ENCODE data around the gene CPEB2. TPM values are rescaled to one million over a fixed set of nuclear protein-coding genes. Genes with fewer than 3 reads are reported as not detected.

Gene CPEB2
- total RNA-seq, 2 donors from 2014 or later = 31.6 to 45.8 TPM

GRCh38 chr4:15089979-15090378, 87.7 kb downstream of the CPEB2 start:
- intact Hi-C loops (cut with DNase I) = no loop called here
- DNase-seq (ENCODE audit: low spot score) = no peak

- no peak for DNase-seq (ENCODE audit: low spot score)
- intact Hi-C loops (cut with DNase I) = no loop called here
Measured at GRCh38 chr4:15100380-15100779, 98.1 kb downstream of the CPEB2 start.

GRCh38 chr4:15100994-15101695, 98.9 kb downstream of the CPEB2 start:
- intact Hi-C loops (cut with DNase I) = no loop called here
- no peak for DNase-seq (ENCODE audit: low spot score)

- intact Hi-C loops (cut with DNase I) = no loop called here
- DNase-seq (ENCODE audit: low spot score) = no peak
Measured at GRCh38 chr4:15104825-15105224, 102.5 kb downstream of the CPEB2 start.

- DNase-seq (ENCODE audit: low spot score) = no peak
- intact Hi-C loops (cut with DNase I) = no loop called here
Measured at GRCh38 chr4:15106399-15106798, 104.1 kb downstream of the CPEB2 start.

- DNase-seq (ENCODE audit: low spot score) = no peak
- intact Hi-C loops (cut with DNase I) = no loop called here
Measured at GRCh38 chr4:15109600-15109999, 107.3 kb downstream of the CPEB2 start.

GRCh38 chr4:15110120-15110571, 107.9 kb downstream of the CPEB2 start:
- DNase-seq (ENCODE audit: low spot score) = no peak
- intact Hi-C loops (cut with DNase I) = no loop called here

- intact Hi-C loops (cut with DNase I) = no loop called here
- no peak for DNase-seq (ENCODE audit: low spot score)
Measured at GRCh38 chr4:15116509-15117079, 114.3 kb downstream of the CPEB2 start.

GRCh38 chr4:15117270-15117946, 115.1 kb downstream of the CPEB2 start:
- intact Hi-C loops (cut with DNase I) = no loop called here
- no peak for DNase-seq (ENCODE audit: low spot score)

GRCh38 chr4:15118292-15118691, 116.0 kb downstream of the CPEB2 start:
- no peak for DNase-seq (ENCODE audit: low spot score)

More at GRCh38 chr4:15118292-15118691, 116.0 kb downstream of the CPEB2 start:
- intact Hi-C loops (cut with DNase I) = no loop called here
